Fibroblast of pulmonary artery (primary cell): ENCODE results near the gene CYP26C1.

Source experiments
- DNase-seq: peaks from one replicate; pipeline ENCODE4 v3.0.0-alpha.2; 2010; ENCODE audit warnings: low read depth
- H3K4me3 ChIP-seq: replicated peaks from 2 replicates; pipeline ENCODE4 v1.5.1; 2011; ENCODE audit warnings: low read depth, mild to moderate bottlenecking, control low read depth, low read length, moderate library complexity
- TF ChIP-seq, protein P1 (sequence below): IDR thresholded peaks from 2 replicates; pipeline ENCODE4 v1.5.1; 2011; ENCODE audit warnings: mild to moderate bottlenecking, control low read depth, low read length, inconsistent platforms; ENCODE audit errors: missing control alignments

Gene CYP26C1

DNA sequence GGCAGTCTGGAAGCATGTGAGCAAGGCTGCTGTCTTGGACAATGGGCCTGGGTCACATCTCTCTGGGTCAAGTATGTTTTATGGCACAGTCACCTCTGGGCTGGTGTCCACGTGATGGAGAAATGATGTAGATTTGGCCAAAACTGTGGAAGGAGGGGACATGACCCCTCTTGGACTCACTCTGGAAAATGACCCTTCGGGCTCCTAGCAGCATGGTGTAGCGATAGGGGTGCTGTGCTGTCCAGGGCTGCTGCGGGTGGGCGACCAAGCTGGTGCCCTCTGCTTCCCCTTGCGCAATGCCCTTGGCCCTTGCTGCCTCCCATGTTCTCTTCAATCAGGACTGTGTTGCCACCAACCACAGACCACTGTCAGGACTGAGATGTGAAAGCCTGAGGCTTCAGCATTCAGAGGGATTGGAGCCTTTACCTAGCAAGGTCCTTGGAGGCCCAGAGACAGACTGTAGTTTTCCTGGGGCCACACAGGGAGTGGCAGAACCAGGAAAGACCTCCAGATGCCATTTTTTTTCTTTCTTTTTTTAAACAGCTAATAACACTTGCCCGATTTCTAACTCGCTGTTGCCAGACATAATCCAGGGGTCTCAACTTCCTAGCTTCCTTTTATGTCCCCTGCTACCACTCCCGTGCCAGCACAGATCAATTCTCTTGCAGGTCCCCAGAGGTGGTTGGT, 19.2 kb downstream of the CYP26C1 start:
- TF ChIP-seq, protein P1, sequence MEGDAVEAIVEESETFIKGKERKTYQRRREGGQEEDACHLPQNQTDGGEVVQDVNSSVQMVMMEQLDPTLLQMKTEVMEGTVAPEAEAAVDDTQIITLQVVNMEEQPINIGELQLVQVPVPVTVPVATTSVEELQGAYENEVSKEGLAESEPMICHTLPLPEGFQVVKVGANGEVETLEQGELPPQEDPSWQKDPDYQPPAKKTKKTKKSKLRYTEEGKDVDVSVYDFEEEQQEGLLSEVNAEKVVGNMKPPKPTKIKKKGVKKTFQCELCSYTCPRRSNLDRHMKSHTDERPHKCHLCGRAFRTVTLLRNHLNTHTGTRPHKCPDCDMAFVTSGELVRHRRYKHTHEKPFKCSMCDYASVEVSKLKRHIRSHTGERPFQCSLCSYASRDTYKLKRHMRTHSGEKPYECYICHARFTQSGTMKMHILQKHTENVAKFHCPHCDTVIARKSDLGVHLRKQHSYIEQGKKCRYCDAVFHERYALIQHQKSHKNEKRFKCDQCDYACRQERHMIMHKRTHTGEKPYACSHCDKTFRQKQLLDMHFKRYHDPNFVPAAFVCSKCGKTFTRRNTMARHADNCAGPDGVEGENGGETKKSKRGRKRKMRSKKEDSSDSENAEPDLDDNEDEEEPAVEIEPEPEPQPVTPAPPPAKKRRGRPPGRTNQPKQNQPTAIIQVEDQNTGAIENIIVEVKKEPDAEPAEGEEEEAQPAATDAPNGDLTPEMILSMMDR: no peak
- H3K4me3 ChIP-seq: no peak overlapping the region
- DNase-seq: no peak

DNA sequence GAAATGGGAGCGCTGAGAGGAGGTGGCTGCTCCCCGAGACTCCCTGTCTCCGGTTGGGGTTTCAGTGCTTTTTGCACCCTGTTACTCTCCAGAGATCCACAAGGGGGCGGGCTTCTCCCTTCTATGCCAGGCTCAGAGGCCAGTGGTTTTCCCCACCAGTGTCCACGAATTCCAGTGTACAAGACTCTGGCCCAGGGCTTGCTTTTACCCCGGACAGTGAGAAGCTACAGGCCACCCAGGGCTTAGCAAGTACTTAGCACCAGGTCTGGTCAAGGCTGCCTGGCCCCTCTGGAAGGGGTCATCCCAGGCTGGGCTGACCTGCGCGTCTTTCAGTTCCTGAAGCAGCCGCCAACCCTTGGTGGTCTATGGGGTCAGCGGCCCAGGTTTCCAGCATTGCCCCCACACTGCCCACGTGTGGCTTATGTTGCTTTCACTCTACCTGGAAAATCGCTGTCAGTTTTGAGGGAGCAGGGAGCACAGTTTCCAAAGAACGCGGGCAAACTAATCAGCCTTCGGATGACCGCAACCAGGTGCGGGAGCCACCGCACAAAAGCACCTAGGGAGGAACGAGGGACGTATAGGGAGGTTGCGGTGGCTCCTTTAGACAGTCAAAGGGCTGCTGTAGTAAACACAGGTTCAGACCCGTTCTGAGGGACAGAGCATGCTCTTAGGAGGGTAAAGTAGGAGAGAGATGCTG, 19.9 kb downstream of the CYP26C1 start:
- H3K4me3 ChIP-seq: no peak overlapping the region
- TF ChIP-seq, protein P1: peak; percentile 85
- DNase-seq: peak; percentile 52

DNA sequence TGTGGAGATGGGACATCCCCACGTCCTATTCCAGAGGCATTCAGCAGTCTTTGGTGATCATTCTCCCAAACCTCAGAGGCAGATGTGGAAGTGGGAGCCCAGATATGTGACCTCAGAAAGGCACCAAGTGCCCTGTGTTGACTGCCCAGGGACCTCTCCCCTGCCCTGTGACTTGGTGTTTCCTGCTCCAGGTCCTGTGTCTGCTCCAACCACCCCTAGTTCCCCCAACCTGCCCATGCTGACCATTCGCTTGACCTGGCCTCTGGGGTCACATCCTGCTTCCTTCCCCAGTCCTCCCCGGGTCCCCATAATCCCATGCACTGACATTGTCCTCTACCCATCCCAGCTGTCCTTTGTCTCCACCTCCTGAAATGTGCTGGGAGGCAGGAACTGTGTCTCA, 20.7 kb downstream of the CYP26C1 start:
- H3K4me3 ChIP-seq: no peak overlapping the region
- TF ChIP-seq, protein P1: no peak
- DNase-seq: no peak

DNA sequence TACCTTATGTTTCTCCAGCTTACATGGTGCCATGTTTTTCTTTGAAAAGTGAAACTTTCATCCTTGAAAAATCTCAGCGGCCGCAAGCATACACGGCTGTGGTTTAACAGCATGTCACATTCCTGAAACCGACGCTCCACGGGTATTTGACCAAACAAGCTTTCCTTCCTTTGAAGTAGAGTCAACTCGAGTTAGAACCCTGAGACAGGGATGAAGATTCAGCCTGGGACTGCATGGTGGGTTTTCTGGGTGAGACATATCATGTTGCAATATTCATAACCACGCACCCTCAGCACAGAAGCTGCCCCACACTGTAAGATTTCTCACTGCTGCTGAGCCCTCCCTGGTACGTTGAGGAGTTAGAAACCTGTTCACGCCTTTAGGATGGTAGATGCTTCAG, 21.2 kb downstream of the CYP26C1 start:
- TF ChIP-seq, protein P1: no peak
- H3K4me3 ChIP-seq: no peak overlapping the region
- DNase-seq: no peak

DNA sequence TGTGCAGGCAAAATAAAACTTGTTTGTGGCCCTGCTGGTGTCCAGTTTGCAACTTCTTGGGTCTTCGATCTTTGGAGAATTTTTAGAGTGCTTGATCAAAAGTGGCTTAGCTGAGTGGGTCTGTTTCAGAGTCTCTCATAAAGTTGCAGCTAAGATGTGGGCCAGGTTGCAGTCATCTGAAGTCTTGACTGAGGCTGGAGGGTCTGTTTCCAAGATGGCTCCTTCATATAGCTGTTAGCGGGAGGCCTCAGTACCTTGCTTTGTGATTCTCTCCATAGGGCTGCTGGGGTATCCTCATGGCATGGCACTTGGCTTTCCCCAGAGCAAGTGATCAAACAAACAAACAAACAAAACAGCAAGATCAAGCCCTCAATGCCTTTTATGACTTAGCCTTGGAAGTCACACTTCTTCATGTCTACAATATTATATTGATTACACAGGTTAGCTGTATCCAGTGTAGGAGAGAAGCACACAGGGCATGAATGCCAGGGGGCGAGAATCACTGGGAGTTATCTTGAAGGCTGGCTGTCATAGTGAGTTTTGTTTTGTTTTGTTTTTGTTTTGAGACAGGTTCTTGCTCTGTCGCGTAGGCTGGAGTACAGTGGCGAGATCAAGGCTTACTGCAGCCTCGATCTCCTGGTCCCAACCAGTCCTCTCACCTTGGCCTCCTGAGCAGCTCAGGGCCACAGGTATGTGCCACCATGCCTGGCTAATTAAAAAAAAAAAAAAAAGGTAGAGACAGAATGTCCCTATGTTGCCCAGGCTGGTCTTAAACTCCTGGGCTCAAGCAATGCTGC, 23.3 kb downstream of the CYP26C1 start:
- TF ChIP-seq, protein P1: no peak
- H3K4me3 ChIP-seq: no peak overlapping the region
- DNase-seq: no peak

DNA sequence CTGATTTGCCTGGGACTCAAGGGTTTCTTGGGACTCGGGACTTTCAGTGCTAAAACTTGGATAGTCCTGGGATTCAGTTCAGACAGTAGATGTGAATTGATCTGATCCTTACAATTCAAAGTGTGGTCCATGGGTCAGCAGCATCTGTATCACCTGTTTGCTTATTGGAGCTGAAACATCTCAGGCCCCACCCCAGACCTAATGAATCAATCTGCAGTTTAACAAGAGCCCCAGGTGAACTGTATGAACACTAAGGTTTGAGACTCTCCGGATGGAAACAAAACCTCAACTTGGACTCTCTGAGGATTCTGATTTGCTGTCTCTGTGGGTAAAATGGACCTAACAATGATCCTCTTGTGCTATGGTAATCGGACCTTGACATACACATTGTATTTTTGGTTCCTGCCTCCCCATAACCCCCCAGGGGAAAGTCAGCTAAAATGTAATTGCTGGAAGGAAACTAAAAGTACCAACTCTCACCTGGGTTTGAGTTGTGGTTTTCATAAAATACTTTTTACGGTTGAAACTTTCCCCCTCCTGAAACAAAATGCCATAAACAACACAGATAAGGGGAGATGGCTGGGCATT, 24.8 kb downstream of the CYP26C1 start:
- no peak for DNase-seq
- H3K4me3 ChIP-seq: no peak overlapping the region
- TF ChIP-seq, protein P1: no peak
